BE2C (cell line): ENCODE measurements around the gene TMEM212.

Experiments used
- DNase-seq: peaks from one replicate; pipeline ENCODE4 v3.0.0-alpha.2; 2020
- H3K27me3 ChIP-seq: fragments of 250-450 bp; sonication (Bioruptor Pico); 2 replicates; pipeline ENCODE4 v1.5.1; 2020; ENCODE audit warnings: mild to moderate bottlenecking
- H3K36me3 ChIP-seq: fragments of 250-450 bp; sonication (Bioruptor Pico); 2 replicates; pipeline ENCODE4 v1.5.1; 2020; ENCODE audit warnings: mild to moderate bottlenecking
- H3K4me1 ChIP-seq: fragments of 250-450 bp; sonication (Bioruptor Pico); 2 replicates; pipeline ENCODE4 v1.5.1; 2020
- H3K4me3 ChIP-seq: 2 replicates; pipeline ENCODE4 v1.5.1; 2011; ENCODE audit warnings: low read depth, low read length
- H3K9me3 ChIP-seq: fragments of 250-450 bp; sonication (Bioruptor Pico); 2 replicates; pipeline ENCODE4 v1.5.1; 2020
- TF ChIP-seq, protein P1 (sequence below): IDR thresholded peaks from 2 replicates; pipeline ENCODE4 v1.5.1; 2012; ENCODE audit warnings: mild to moderate bottlenecking, low read depth, low read length

TMEM212 gene

DNA sequence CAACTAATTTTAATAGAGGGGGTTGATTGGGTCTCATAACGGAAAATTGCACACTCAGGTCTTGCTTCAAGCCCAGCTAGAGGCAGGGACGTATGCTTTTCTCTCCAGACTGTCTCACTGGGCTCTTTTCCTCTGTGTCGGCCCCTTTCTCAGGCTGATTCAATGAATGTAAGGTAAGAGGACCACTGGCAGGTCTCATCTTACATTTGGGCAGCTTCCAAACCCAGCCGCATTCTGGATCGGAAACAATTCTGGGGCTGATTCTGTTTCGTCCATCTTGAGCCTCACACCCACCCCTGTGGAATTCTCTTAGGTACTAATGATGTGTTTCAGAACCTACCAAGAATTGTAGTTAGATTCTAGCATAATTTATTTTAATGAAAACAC is 40.7 kb downstream of the TMEM212 start:
- TF ChIP-seq, protein P1, sequence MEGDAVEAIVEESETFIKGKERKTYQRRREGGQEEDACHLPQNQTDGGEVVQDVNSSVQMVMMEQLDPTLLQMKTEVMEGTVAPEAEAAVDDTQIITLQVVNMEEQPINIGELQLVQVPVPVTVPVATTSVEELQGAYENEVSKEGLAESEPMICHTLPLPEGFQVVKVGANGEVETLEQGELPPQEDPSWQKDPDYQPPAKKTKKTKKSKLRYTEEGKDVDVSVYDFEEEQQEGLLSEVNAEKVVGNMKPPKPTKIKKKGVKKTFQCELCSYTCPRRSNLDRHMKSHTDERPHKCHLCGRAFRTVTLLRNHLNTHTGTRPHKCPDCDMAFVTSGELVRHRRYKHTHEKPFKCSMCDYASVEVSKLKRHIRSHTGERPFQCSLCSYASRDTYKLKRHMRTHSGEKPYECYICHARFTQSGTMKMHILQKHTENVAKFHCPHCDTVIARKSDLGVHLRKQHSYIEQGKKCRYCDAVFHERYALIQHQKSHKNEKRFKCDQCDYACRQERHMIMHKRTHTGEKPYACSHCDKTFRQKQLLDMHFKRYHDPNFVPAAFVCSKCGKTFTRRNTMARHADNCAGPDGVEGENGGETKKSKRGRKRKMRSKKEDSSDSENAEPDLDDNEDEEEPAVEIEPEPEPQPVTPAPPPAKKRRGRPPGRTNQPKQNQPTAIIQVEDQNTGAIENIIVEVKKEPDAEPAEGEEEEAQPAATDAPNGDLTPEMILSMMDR = no peak
- Histone ChIP-seq H3K9me3 (no peaks in the 10 kb centered on the region), H3K36me3 (no peaks in the 10 kb centered on the region), H3K4me1 (no peaks in the 10 kb centered on the region), H3K4me3 (no peak overlapping the region), H3K27me3 (no peaks in the 10 kb centered on the region)
- DNase-seq = no peak

DNA sequence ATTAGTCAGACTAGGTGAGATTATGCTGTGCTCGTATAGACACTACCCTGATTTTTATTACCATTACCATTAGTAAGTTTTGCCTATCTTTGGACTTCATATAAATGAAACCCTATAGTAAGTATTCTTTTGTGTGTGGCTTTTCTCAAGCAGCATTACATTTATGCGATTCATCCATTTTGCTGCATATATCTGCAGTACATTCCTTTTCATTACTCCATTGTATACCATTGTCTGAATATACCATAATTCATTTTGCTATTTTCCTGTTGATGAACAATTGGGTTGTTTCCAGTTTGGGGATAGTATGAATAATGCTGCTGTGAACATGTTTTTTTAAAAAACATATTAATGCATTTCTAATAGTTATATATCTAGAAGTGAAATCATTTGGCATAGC is 45.3 kb downstream of the TMEM212 start:
- H3K9me3 ChIP-seq = no peaks in the 10 kb centered on the region
- no peaks in the 10 kb centered on the region for H3K27me3 ChIP-seq
- H3K4me1 ChIP-seq = peaks cover 4% of the 10 kb centered on the region; the same call in 1 of the 2 replicates
- TF ChIP-seq, protein P1 = no peak
- H3K36me3 ChIP-seq = no peaks in the 10 kb centered on the region
- no peak for DNase-seq
- H3K4me3 ChIP-seq = no peak overlapping the region

DNA sequence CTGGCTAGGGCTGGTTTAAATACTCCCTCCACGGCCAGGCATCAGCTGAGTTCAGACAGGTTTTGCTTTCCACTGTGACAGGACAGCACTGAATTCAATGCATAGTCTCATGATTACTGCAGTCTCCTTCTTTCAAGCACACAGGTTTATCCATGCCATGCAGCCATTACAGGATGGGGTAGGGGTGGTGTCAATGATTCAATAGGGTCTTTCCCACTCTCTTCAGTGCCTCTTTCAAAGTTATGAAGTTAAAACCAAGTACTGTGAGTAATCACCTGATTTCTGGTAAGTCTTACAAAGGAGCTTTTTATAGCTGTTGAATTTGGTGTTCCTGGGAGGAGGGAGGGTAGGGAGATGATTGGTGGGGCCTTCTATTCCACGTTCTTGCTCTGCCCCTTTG is 47.2 kb downstream of the TMEM212 start:
- H3K27me3 ChIP-seq = no peaks in the 10 kb centered on the region
- DNase-seq = no peak
- TF ChIP-seq, protein P1 = no peak

DNA sequence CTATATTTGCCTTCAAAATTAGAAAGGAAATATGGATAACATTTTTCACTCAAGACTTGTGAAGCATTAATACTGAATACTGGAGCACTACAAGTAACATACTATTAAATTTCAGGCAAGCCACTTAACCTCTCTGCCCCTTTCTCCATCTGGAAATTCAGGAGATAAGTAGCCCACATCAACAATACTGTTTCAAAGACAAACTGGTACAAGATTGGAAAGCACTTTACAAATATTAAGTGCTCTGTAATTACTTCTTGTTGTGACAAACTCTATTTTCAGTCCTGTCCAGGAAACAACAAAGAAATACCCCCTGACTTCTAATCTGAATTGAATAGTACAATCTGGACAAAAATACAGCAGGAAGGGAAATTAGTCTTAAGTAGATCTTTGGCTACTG is 49.3 kb downstream of the TMEM212 start:
- DNase-seq = no peak
- no peaks in the 10 kb centered on the region for H3K9me3 ChIP-seq
- H3K36me3 ChIP-seq = no peaks in the 10 kb centered on the region
- no peaks in the 10 kb centered on the region for H3K27me3 ChIP-seq
- peaks cover 4% of the 10 kb centered on the region; the same call in 1 of the 2 replicates for H3K4me1 ChIP-seq
- TF ChIP-seq, protein P1 = no peak
- no peak overlapping the region for H3K4me3 ChIP-seq

More for the DNA sequence above, 47.2 kb downstream of the TMEM212 start:
- H3K4me3 ChIP-seq = no peak overlapping the region
- H3K9me3 ChIP-seq = no peaks in the 10 kb centered on the region
- H3K4me1 ChIP-seq = peaks cover 4% of the 10 kb centered on the region; the same call in 1 of the 2 replicates
- no peaks in the 10 kb centered on the region for H3K36me3 ChIP-seq

DNA sequence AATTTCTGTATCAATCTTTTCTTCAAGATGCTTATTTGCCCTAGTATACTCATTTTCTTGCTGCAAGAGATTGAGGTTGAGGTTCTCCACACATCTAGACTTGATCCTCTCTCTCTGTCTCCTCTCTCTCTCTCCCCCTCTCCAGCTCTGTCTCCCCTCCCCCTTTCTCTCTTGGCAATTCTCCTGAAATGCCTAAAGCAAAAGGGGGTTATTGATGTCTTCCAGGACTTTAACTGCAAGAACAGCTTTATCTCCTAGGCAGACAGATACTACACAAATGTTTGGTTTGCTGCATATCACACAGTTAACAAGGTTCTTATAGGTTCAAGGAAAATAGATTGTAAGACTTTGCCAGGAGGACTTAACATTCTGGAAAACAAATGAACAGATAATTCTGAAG is 52.1 kb downstream of the TMEM212 start:
- no peaks in the 10 kb centered on the region for H3K9me3 ChIP-seq
- no peak for DNase-seq
- TF ChIP-seq, protein P1 = no peak
- no peaks in the 10 kb centered on the region for H3K27me3 ChIP-seq
- H3K36me3 ChIP-seq = no peaks in the 10 kb centered on the region
- H3K4me1 ChIP-seq = peaks cover 4% of the 10 kb centered on the region; the same call in 1 of the 2 replicates
- no peak overlapping the region for H3K4me3 ChIP-seq

DNA sequence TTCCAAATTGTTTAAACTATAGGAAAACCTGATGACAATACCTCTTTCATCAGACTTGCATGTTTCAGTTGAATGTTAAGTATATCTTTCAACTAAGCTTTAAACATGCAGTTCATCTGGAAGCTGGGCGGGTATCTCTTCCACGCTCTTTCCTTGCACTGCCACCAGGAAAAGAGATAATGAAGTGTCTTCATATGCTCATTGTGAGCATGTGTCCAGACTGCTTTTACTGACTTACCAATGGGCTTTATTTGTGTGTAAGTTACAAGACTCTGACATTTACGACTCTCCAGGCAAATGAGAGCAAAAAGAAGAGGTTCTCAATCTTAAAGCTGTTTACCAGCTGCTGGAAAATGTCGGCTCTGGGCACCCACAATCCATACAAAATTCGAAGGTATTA is 52.8 kb downstream of the TMEM212 start:
- Histone ChIP-seq H3K9me3 (no peaks in the 10 kb centered on the region), H3K36me3 (no peaks in the 10 kb centered on the region), H3K27me3 (no peaks in the 10 kb centered on the region), H3K4me3 (no peak overlapping the region), H3K4me1 (peaks cover 4% of the 10 kb centered on the region; the same call in 1 of the 2 replicates)
- no peak for DNase-seq
- TF ChIP-seq, protein P1 = no peak
